HUES64 (cell line): ENCODE measurements around the gene CEP131. TPM values are rescaled to one million over a fixed set of nuclear protein-coding genes. Genes with fewer than 3 reads are reported as not detected.

ENCODE experiments used
- H3K27ac ChIP-seq: 2 replicates; pipeline ENCODE4 v1.7.0; 2013; ENCODE audit warnings: low read depth, low read length, inconsistent platforms
- H3K27me3 ChIP-seq: 2 replicates; pipeline ENCODE4 v1.6.1; 2013; ENCODE audit warnings: mild to moderate bottlenecking, low read length; ENCODE audit not compliant: insufficient read depth
- H3K36me3 ChIP-seq: 2 replicates; pipeline ENCODE4 v1.6.1; 2013; ENCODE audit warnings: mild to moderate bottlenecking, low read length; ENCODE audit not compliant: insufficient read depth
- H3K4me1 ChIP-seq: 2 replicates; pipeline ENCODE4 v1.6.1; 2013; ENCODE audit warnings: mild to moderate bottlenecking, low read length, moderate library complexity; ENCODE audit not compliant: insufficient read depth
- H3K4me3 ChIP-seq: 2 replicates; pipeline ENCODE4 v1.5.1; 2013; ENCODE audit warnings: mild to moderate bottlenecking, low read length, moderate library complexity
- H3K9ac ChIP-seq: 2 replicates; pipeline ENCODE4 v1.6.1; 2013; ENCODE audit warnings: mild to moderate bottlenecking, low read depth, low read length
- H3K9me3 ChIP-seq: 2 replicates; pipeline ENCODE4 v1.6.1; 2013; ENCODE audit warnings: low read depth, low read length; ENCODE audit not compliant: insufficient read depth
- WGBS: fragments of 150-250, 120-280 bp; methylation state at CpG from one replicate; pipeline ENCODE4 v1.1.7; 2013; ENCODE audit warnings: missing lambda C conversion rate; 5-methylcytosine and 5-hydroxymethylcytosine counted together
- polyA plus RNA-seq, 2 experiments: library from polyadenylated mRNA; stranded (reverse); fragments of 50-300 nt; gene quantifications; one replicate each; pipeline ENCODE4 v1.2.3, GENCODE V29; 2013

Gene CEP131
- polyA plus RNA-seq (2013, experiment 1 of 2), result 14.5 TPM
- 15.6 TPM for polyA plus RNA-seq (2013, experiment 2 of 2)

GRCh38 chr17:81222906-81223761, at the start of gene CEP131:
TSS of gene CEP131 (minus strand) at chr17:81222965. CDS start at chr17:81220056, 2,909 bp downstream.
- peak within 1 kb of the TSS; percentile 82 for H3K9ac ChIP-seq
- no peaks in the 10 kb centered on the region for H3K9me3 ChIP-seq
- WGBS, result 2% methylated on average over 79 of the region's 79 CpGs
- peaks cover 10% of the 10 kb centered on the region; the same call in 1 of the 2 replicates for H3K36me3 ChIP-seq
- H3K4me3 ChIP-seq, result peak within 1 kb of the TSS; percentile 86
- 0 out of 2 replicates have a peak within 1 kb of the TSS, but pooled peaks have one; percentile 11 for H3K27ac ChIP-seq
- no peaks in the 10 kb centered on the region for H3K27me3 ChIP-seq
- H3K4me1 ChIP-seq, result peaks cover 10% of the 10 kb centered on the region

- Histone ChIP-seq H3K27me3 (no peaks in the 10 kb centered on the region), H3K9me3 (no peaks in the 10 kb centered on the region), H3K4me3 (no peak overlapping the region), H3K9ac (no peak overlapping the region), H3K36me3 (peaks cover 31% of the 10 kb centered on the region), H3K4me1 (no peaks in the 10 kb centered on the region), H3K27ac (no peak overlapping the region)
- WGBS, result 93% methylated on average over 12 of the region's 12 CpGs
Measured at GRCh38 chr17:81271226-81271625, 48.5 kb upstream of the CEP131 start.

GRCh38 chr17:81270279-81270678, 47.5 kb upstream of the CEP131 start:
- H3K9ac ChIP-seq, result no peak overlapping the region
- peaks cover 31% of the 10 kb centered on the region for H3K36me3 ChIP-seq
- H3K4me3 ChIP-seq, result no peak overlapping the region
- no peaks in the 10 kb centered on the region for H3K27me3 ChIP-seq
- no peaks in the 10 kb centered on the region for H3K4me1 ChIP-seq
- 95% methylated on average over 18 of the region's 18 CpGs for WGBS
- no peak overlapping the region for H3K27ac ChIP-seq
- H3K9me3 ChIP-seq, result no peaks in the 10 kb centered on the region

GRCh38 chr17:81267390-81268067, 44.8 kb upstream of the CEP131 start:
- H3K4me3 ChIP-seq, result no peak overlapping the region
- peaks cover 26% of the 10 kb centered on the region for H3K36me3 ChIP-seq
- no peaks in the 10 kb centered on the region for H3K4me1 ChIP-seq
- no peaks in the 10 kb centered on the region for H3K27me3 ChIP-seq
- no peak overlapping the region for H3K27ac ChIP-seq
- 92% methylated on average over 6 of the region's 6 CpGs for WGBS
- no peak overlapping the region for H3K9ac ChIP-seq
- no peaks in the 10 kb centered on the region for H3K9me3 ChIP-seq

- no peak overlapping the region for H3K4me3 ChIP-seq
- no peak overlapping the region for H3K27ac ChIP-seq
- no peaks in the 10 kb centered on the region for H3K27me3 ChIP-seq
- peaks cover 28% of the 10 kb centered on the region for H3K36me3 ChIP-seq
- H3K9ac ChIP-seq, result no peak overlapping the region
- WGBS, result 94% methylated on average over 22 of the region's 22 CpGs
- no peaks in the 10 kb centered on the region for H3K9me3 ChIP-seq
- H3K4me1 ChIP-seq, result no peaks in the 10 kb centered on the region
Measured at GRCh38 chr17:81265576-81265975, 42.8 kb upstream of the CEP131 start.

GRCh38 chr17:81264640-81265039, 41.9 kb upstream of the CEP131 start:
- Histone ChIP-seq H3K9ac (no peak overlapping the region), H3K36me3 (peaks cover 28% of the 10 kb centered on the region), H3K27me3 (no peaks in the 10 kb centered on the region), H3K4me1 (no peaks in the 10 kb centered on the region), H3K4me3 (no peak overlapping the region), H3K27ac (no peak overlapping the region), H3K9me3 (no peaks in the 10 kb centered on the region)
- WGBS, result 94% methylated on average over 12 of the region's 12 CpGs

- no peak overlapping the region for H3K4me3 ChIP-seq
- WGBS, result 95% methylated on average over 40 of the region's 40 CpGs
- H3K27ac ChIP-seq, result no peak overlapping the region
- no peak overlapping the region for H3K9ac ChIP-seq
- no peaks in the 10 kb centered on the region for H3K27me3 ChIP-seq
- peaks cover 28% of the 10 kb centered on the region for H3K36me3 ChIP-seq
- H3K4me1 ChIP-seq, result no peaks in the 10 kb centered on the region
- no peaks in the 10 kb centered on the region for H3K9me3 ChIP-seq
Measured at GRCh38 chr17:81263371-81264181, 40.8 kb upstream of the CEP131 start.

GRCh38 chr17:81261582-81262336, 39.0 kb upstream of the CEP131 start:
- Histone ChIP-seq H3K4me3 (no peak overlapping the region), H3K9ac (no peak overlapping the region), H3K36me3 (peaks cover 26% of the 10 kb centered on the region), H3K9me3 (no peaks in the 10 kb centered on the region), H3K27ac (no peak overlapping the region), H3K27me3 (no peaks in the 10 kb centered on the region), H3K4me1 (no peaks in the 10 kb centered on the region)
- WGBS, result 95% methylated on average over 36 of the region's 36 CpGs

GRCh38 chr17:81261096-81261495, 38.3 kb upstream of the CEP131 start:
- Histone ChIP-seq H3K36me3 (peaks cover 26% of the 10 kb centered on the region), H3K4me3 (no peak overlapping the region), H3K27me3 (no peaks in the 10 kb centered on the region), H3K9me3 (no peaks in the 10 kb centered on the region), H3K4me1 (no peaks in the 10 kb centered on the region), H3K27ac (no peak overlapping the region), H3K9ac (no peak overlapping the region)
- 94% methylated on average over 18 of the region's 18 CpGs for WGBS

GRCh38 chr17:81260641-81261040, 37.9 kb upstream of the CEP131 start:
- WGBS, result 96% methylated on average over 19 of the region's 19 CpGs
- H3K27ac ChIP-seq, result no peak overlapping the region
- H3K36me3 ChIP-seq, result peaks cover 26% of the 10 kb centered on the region
- H3K4me1 ChIP-seq, result no peaks in the 10 kb centered on the region
- no peak overlapping the region for H3K4me3 ChIP-seq
- H3K9me3 ChIP-seq, result no peaks in the 10 kb centered on the region
- no peaks in the 10 kb centered on the region for H3K27me3 ChIP-seq
- no peak overlapping the region for H3K9ac ChIP-seq
